ENCODE results near the gene SND1.

Gene SND1

GRCh38 chr7:127976056-127976737 lies 324.2 kb downstream of the SND1 start:
- H3K4me3 ChIP-seq (ENCODE audit: low read depth, low read length): no peak overlapping the region
- TF ChIP-seq, protein P1, sequence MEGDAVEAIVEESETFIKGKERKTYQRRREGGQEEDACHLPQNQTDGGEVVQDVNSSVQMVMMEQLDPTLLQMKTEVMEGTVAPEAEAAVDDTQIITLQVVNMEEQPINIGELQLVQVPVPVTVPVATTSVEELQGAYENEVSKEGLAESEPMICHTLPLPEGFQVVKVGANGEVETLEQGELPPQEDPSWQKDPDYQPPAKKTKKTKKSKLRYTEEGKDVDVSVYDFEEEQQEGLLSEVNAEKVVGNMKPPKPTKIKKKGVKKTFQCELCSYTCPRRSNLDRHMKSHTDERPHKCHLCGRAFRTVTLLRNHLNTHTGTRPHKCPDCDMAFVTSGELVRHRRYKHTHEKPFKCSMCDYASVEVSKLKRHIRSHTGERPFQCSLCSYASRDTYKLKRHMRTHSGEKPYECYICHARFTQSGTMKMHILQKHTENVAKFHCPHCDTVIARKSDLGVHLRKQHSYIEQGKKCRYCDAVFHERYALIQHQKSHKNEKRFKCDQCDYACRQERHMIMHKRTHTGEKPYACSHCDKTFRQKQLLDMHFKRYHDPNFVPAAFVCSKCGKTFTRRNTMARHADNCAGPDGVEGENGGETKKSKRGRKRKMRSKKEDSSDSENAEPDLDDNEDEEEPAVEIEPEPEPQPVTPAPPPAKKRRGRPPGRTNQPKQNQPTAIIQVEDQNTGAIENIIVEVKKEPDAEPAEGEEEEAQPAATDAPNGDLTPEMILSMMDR (IDR thresholded peaks at IDR 0.05; ENCODE audit: low read depth, low read length, missing control alignments): no peak
- no peak for DNase-seq (ENCODE audit: low read depth)

DNA sequence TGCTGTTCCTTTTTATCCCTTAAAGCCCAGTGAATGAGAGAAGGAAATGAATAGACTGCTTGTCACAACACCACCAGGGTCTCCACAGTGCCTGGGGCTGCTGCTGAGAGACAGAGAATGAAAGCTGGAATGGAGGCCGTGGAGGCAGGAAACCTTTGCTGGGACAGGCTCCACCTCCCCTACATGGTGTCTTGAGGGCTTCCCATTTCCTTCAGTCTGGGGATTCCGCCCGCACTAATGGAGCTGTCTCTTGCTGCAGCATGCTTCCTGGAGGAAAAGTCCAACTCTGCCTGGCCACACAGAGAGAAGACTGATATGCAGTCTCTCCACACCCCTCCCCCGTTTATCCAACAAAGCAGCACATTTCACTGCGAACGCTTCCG lies 324.7 kb downstream of the SND1 start:
- TF ChIP-seq, protein P1 (IDR thresholded peaks at IDR 0.05; ENCODE audit: low read depth, low read length, missing control alignments): no peak
- H3K4me3 ChIP-seq (ENCODE audit: low read depth, low read length): no peak overlapping the region
- no peak for DNase-seq (ENCODE audit: low read depth)

- TF ChIP-seq, protein P1 (IDR thresholded peaks at IDR 0.05; ENCODE audit: low read depth, low read length, missing control alignments): no peak
- no peak for DNase-seq (ENCODE audit: low read depth)
- no peak overlapping the region for H3K4me3 ChIP-seq (ENCODE audit: low read depth, low read length)
These were observed 326.4 kb downstream of the SND1 start for GRCh38 chr7:127978421-127978820.

DNA sequence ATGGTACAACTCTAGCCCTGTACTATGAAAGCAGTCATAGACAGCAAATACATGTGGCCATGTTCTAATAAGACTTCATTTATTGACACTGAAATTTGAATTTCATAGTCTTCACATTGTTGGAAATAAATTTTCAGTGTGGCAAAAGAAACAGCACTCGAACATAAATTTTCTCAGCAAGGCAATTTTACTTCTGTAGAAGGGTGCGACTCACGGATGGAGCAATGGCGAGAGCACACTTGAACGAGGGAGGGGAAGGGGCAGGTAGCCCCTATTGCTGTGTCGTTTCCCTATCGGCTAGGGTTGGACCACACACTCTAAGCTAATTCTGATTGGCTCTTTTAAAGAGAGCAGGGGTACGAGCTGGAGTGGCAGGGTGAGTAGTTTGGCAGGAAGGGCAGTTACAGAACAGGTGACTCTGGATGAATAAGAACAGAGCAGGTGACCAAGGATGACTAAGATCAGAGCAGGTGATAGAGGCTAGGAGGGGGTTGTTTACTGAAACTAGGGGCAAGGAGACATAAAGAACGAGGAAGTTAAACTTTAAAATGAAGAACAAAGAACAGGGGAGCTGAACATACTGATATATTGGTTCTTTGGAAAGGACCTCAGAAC lies 327.2 kb downstream of the SND1 start:
- TF ChIP-seq, protein P1 (IDR thresholded peaks at IDR 0.05; ENCODE audit: low read depth, low read length, missing control alignments): no peak
- no peak overlapping the region for H3K4me3 ChIP-seq (ENCODE audit: low read depth, low read length)
- no peak for DNase-seq (ENCODE audit: low read depth)

- no peak for DNase-seq (ENCODE audit: low read depth)
- TF ChIP-seq, protein P1 (IDR thresholded peaks at IDR 0.05; ENCODE audit: low read depth, low read length, missing control alignments): no peak
- H3K4me3 ChIP-seq (ENCODE audit: low read depth, low read length): no peak overlapping the region
These were observed 327.7 kb downstream of the SND1 start for GRCh38 chr7:127979728-127980126.

DNA sequence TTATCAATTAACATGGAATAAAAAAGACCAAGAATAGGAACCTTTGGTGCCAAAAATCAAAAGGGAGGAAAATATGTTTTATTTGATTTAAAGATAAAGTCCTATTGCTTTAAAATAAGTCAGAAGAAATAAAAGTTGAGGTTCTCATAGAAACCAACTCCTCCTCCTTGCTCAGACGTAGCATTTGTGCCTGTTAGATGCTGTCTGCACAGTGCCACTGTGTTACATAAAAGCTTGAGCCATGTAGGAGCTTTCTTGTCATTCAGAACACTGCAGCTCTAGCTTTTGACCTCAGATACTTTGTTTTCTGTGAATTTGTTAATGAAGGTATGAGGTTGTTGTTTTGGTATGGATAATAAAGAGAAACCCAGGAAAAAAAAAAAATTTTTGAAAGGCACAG lies 328.9 kb downstream of the SND1 start:
- H3K4me3 ChIP-seq (ENCODE audit: low read depth, low read length): no peak overlapping the region
- TF ChIP-seq, protein P1 (IDR thresholded peaks at IDR 0.05; ENCODE audit: low read depth, low read length, missing control alignments): no peak
- no peak for DNase-seq (ENCODE audit: low read depth)

DNA sequence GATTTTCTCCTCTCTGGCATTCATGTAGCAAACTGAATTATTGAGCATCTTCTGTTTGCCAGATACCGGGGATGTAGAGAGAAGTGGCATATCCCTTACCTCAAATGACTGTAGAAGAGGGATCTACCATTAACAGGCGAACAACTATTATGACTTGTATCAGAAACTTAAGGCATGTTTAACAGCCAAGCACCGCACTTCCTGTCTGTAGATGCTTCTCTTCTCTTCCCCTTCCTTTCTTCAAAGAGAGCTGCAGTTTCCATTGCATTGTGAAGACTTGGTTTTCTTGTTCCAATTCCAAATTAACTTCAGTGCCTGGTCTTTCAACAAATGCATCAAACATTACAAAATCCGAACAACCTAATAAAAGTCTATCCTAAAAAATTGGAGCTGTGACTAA lies 330.0 kb downstream of the SND1 start:
- no peak overlapping the region for H3K4me3 ChIP-seq (ENCODE audit: low read depth, low read length)
- DNase-seq (ENCODE audit: low read depth): no peak
- TF ChIP-seq, protein P1 (IDR thresholded peaks at IDR 0.05; ENCODE audit: low read depth, low read length, missing control alignments): no peak

Measured in GM12864 (cell line).